HG03342 (cell line): Measurements from ENCODE around the gene CR1.
"Not testable (repeated sequence)": the region's sequence is repeated elsewhere in the genome, so short reads cannot be mapped to it uniquely, and the experiment has no call there.

Experiments used
- ATAC-seq: cut with Tn5 transposase; IDR thresholded peaks from one replicate; pipeline ENCODE4 v1.9.1; 2021; ENCODE audit warnings: mild to moderate bottlenecking, moderate library complexity; ENCODE audit not compliant: unreplicated experiment

The CR1 gene

GRCh38 chr1:207502726-207503125 is 6.8 kb downstream of the CR1 start:
- ATAC-seq: no peak

GRCh38 chr1:207503950-207504349 is 8.0 kb downstream of the CR1 start:
- ATAC-seq: no peak

GRCh38 chr1:207504438-207504837 is 8.5 kb downstream of the CR1 start:
- no peak for ATAC-seq

DNA sequence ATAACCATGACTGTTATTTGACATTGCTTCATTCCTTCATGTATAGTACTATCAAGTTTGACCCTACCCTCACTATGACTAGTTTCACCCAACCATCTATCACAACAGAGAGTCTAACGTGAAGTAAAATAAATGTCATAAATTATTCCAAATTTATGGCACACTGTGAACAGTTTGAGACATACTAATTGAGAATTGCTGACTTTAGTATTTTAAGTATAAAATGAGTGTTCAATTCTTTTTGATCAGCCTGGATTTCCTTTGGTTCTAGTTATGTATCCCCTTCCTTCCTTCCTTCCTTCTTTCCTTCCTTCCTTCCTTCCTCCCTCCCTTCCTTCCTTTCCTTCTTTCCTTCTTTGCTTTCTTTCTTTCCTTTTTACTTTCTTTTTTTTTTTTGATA is 14.5 kb downstream of the CR1 start:
- ATAC-seq: no peak

- no peak for ATAC-seq
Observed at GRCh38 chr1:207514890-207515289, 18.9 kb downstream of the CR1 start.

GRCh38 chr1:207516729-207517128 is 20.8 kb downstream of the CR1 start:
- no peak for ATAC-seq

GRCh38 chr1:207518608-207519236 is 22.8 kb downstream of the CR1 start:
- ATAC-seq: no peak

GRCh38 chr1:207519505-207520399 is 23.8 kb downstream of the CR1 start:
- ATAC-seq: no peak

GRCh38 chr1:207520400-207521345 is 24.7 kb downstream of the CR1 start:
- not testable (repeated sequence) for ATAC-seq

GRCh38 chr1:207525239-207525638 is 29.3 kb downstream of the CR1 start:
- ATAC-seq: not testable (repeated sequence)

DNA sequence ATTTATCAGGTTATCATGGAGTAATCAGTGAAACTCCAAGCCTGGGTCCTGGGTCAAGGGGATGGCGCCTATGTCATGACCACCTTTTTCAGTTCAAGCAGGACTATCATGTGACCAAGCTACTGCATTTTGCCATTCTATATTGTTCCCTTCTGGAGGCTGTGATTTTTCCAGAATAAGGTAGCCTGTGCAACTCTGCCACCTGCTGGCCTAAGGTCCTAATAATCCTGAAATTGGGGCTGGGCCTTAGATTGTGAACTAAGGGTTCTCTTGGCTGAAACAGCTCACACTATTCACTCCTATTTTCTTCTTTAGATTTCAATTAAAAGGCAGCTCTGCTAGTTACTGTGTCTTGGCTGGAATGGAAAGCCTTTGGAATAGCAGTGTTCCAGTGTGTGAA is 32.4 kb downstream of the CR1 start:
- not testable (repeated sequence) for ATAC-seq

- not testable (repeated sequence) for ATAC-seq
Observed at GRCh38 chr1:207536263-207536662, 40.3 kb downstream of the CR1 start.

- ATAC-seq: not testable (repeated sequence)
Observed at GRCh38 chr1:207546677-207547357, 50.9 kb downstream of the CR1 start.

GRCh38 chr1:207554823-207555222 is 58.9 kb downstream of the CR1 start:
- not testable (repeated sequence) for ATAC-seq

- ATAC-seq: no peak
Observed at GRCh38 chr1:207565546-207566468, 69.8 kb downstream of the CR1 start.

GRCh38 chr1:207571926-207572325 is 76.0 kb downstream of the CR1 start:
- not testable (repeated sequence) for ATAC-seq

- ATAC-seq: not testable (repeated sequence)
Observed at GRCh38 chr1:207573074-207573473, 77.1 kb downstream of the CR1 start.

DNA sequence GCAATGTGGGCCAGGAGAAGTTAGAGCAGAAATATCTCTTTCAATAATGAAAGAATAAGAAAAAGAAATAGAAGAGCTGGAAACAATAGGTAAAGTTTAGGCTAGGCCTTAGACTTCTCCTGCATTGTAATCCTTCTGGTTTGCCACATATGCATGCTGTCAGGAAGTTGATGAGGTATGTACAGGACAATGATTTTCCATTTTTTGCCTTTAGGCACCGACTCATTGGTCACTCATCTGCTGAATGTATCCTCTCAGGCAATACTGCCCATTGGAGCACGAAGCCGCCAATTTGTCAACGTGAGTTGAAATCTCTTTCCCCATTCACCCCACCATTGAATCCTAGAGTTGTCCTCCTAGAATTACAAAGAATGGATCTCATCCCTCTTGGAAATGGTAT is 79.4 kb downstream of the CR1 start:
- not testable (repeated sequence) for ATAC-seq

- ATAC-seq: peak; percentile 13
Observed at GRCh38 chr1:207578796-207579435, 83.0 kb downstream of the CR1 start.
